GM15510 (cell line): ENCODE results near the gene SLC17A2.

ENCODE experiments used
- POLR2A ChIP-seq: IDR thresholded peaks from 3 replicates; pipeline ENCODE4 v1.6.1; 2011; ENCODE audit warnings: borderline replicate concordance; ENCODE audit not compliant: insufficient read length; ENCODE audit errors: extremely low read depth

SLC17A2 gene

GRCh38 chr6:25930532-25931410, at the start of gene SLC17A2:
TSS of gene SLC17A2 (minus strand) at chr6:25930691. CDS start at chr6:25925796, 4,895 bp downstream.
- TF ChIP-seq POLR2A = no peak

- no peak for TF ChIP-seq POLR2A
Measured at GRCh38 chr6:25975923-25976560, 45.6 kb upstream of the SLC17A2 start.

GRCh38 chr6:25973923-25974555, 43.5 kb upstream of the SLC17A2 start:
- TF ChIP-seq POLR2A = no peak

GRCh38 chr6:25972902-25973301, 42.4 kb upstream of the SLC17A2 start:
- no peak for TF ChIP-seq POLR2A

- TF ChIP-seq POLR2A = no peak
Measured at GRCh38 chr6:25972128-25972527, 41.6 kb upstream of the SLC17A2 start.

GRCh38 chr6:25971187-25971821, 40.8 kb upstream of the SLC17A2 start:
- no peak for TF ChIP-seq POLR2A

GRCh38 chr6:25968769-25969168, 38.3 kb upstream of the SLC17A2 start:
- TF ChIP-seq POLR2A = no peak

GRCh38 chr6:25966711-25967110, 36.2 kb upstream of the SLC17A2 start:
- no peak for TF ChIP-seq POLR2A

- no peak for TF ChIP-seq POLR2A
Measured at GRCh38 chr6:25965058-25965457, 34.6 kb upstream of the SLC17A2 start.

- no peak for TF ChIP-seq POLR2A
Measured at GRCh38 chr6:25963426-25964123, 33.1 kb upstream of the SLC17A2 start.

GRCh38 chr6:25962149-25963127, 31.9 kb upstream of the SLC17A2 start, which contains the start of gene TRIM38:
TSS of gene TRIM38 (plus strand) at chr6:25962802. CDS start at chr6:25966523, 3,721 bp downstream.
- TF ChIP-seq POLR2A = peak; percentile 79

GRCh38 chr6:25961619-25962148, 31.2 kb upstream of the SLC17A2 start:
- TF ChIP-seq POLR2A = no peak

GRCh38 chr6:25960734-25961133, 30.2 kb upstream of the SLC17A2 start:
- TF ChIP-seq POLR2A = no peak
